Type B pancreatic cell (in vitro differentiated cells): ENCODE measurements around the gene XKR8. TPM values are rescaled to one million over a fixed set of nuclear protein-coding genes. Genes with fewer than 3 reads are reported as not detected.

ENCODE experiments used
- DNase-seq: peaks from one replicate; pipeline ENCODE4 v3.0.0; 2021; ENCODE audit warnings: mixed read lengths; ENCODE audit not compliant: unreplicated experiment; ENCODE audit errors: extremely low spot score
- H3K27ac Mint-ChIP-seq: 2 replicates; pipeline ENCODE4 v1.8.0; 2021; ENCODE audit warnings: mild to moderate bottlenecking, mixed read lengths
- H3K27me3 Mint-ChIP-seq: 2 replicates; pipeline ENCODE4 v1.8.0; 2021; ENCODE audit warnings: mixed read lengths
- H3K36me3 Mint-ChIP-seq: 2 replicates; pipeline ENCODE4 v1.8.0; 2021; ENCODE audit warnings: mixed read lengths
- H3K4me1 Mint-ChIP-seq: one replicate; pipeline ENCODE4 v1.8.0; 2021; ENCODE audit warnings: mixed read lengths; ENCODE audit not compliant: unreplicated experiment
- H3K4me3 Mint-ChIP-seq: 2 replicates; pipeline ENCODE4 v1.8.0; 2021; ENCODE audit warnings: mild to moderate bottlenecking, mixed read lengths
- H3K9me3 Mint-ChIP-seq: 2 replicates; pipeline ENCODE4 v1.8.0; 2021; ENCODE audit warnings: mixed read lengths
- total RNA-seq: library from RNA; stranded (reverse); gene quantifications from 2 replicates; pipeline ENCODE4 v1.2.1, GENCODE V29; 2021; ENCODE audit warnings: low replicate concordance
- TF ChIP-seq, protein P1 (sequence below): fragments of 200-600 bp; sonication (generic); conservative IDR thresholded peaks from 2 replicates; pipeline ENCODE4 v1.5.0; 2021; ENCODE audit warnings: antibody characterized with exemption, mild to moderate bottlenecking

XKR8 gene
- total RNA-seq, 1 donor from 2014 or later = 12.6 TPM

DNA sequence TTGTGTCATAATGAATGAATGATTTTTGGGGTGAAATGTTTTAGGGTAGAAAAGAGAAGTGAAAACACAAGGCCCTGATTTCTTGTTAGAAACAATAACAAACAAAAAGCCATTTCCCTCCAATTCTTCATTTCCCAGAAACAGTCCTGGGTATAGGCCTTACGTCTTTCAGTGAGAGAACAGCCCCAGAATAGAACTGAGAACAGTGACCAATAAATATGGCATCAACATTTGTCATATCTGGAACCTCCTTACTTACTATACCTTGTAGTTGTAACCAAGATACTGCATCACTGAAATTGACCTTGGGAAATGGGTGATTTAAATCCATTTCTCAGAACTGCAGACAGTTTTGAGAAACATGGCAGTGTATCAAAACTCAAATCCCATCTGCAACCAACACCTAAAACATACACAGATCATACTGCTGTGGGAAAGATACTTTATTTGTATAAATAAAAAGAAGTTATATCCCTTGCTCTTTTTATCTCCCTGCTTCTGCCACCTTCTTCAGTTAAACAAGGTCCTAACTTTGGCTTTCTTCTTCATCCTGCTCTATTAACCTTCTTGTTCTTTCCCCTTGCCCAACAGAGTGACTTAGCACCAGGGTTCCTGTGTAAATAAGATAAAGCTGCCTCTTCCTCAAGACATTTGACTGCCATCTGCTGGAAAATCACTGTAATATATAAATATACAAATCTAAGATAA, 19.5 kb downstream of the XKR8 start:
- H3K4me3 Mint-ChIP-seq = no peak overlapping the region

DNA sequence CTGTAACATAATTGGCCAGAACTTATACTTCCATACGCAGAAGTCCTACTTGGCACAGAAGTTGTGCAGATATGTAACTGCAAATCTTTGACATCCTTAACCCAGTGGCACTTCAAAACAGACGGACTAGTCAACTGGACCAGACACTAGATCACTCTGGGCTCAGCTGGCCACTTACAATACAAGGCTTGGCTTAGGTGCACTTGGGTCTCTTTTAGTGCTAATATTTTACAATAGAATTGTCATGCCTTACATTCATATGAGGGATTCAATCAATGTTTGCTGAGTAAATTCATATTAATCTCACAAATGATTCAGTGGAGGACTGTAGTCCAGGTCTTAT, 20.1 kb downstream of the XKR8 start:
- Mint-ChIP-seq H3K27me3 (no peaks in the 10 kb centered on the region), H3K9me3 (no peaks in the 10 kb centered on the region), H3K4me3 (no peak overlapping the region), H3K36me3 (peaks cover 6% of the 10 kb centered on the region), H3K27ac (no peak overlapping the region), H3K4me1 (no peaks in the 10 kb centered on the region)
- DNase-seq = no peak
- TF ChIP-seq, protein P1, sequence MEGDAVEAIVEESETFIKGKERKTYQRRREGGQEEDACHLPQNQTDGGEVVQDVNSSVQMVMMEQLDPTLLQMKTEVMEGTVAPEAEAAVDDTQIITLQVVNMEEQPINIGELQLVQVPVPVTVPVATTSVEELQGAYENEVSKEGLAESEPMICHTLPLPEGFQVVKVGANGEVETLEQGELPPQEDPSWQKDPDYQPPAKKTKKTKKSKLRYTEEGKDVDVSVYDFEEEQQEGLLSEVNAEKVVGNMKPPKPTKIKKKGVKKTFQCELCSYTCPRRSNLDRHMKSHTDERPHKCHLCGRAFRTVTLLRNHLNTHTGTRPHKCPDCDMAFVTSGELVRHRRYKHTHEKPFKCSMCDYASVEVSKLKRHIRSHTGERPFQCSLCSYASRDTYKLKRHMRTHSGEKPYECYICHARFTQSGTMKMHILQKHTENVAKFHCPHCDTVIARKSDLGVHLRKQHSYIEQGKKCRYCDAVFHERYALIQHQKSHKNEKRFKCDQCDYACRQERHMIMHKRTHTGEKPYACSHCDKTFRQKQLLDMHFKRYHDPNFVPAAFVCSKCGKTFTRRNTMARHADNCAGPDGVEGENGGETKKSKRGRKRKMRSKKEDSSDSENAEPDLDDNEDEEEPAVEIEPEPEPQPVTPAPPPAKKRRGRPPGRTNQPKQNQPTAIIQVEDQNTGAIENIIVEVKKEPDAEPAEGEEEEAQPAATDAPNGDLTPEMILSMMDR = peak; percentile 15

More for the DNA sequence above, 19.5 kb downstream of the XKR8 start:
- H3K27me3 Mint-ChIP-seq = no peaks in the 10 kb centered on the region
- H3K36me3 Mint-ChIP-seq = peaks cover 6% of the 10 kb centered on the region
- no peak for DNase-seq
- no peaks in the 10 kb centered on the region for H3K4me1 Mint-ChIP-seq
- no peaks in the 10 kb centered on the region for H3K9me3 Mint-ChIP-seq
- H3K27ac Mint-ChIP-seq = no peak overlapping the region
- TF ChIP-seq, protein P1 = peak; percentile 67

DNA sequence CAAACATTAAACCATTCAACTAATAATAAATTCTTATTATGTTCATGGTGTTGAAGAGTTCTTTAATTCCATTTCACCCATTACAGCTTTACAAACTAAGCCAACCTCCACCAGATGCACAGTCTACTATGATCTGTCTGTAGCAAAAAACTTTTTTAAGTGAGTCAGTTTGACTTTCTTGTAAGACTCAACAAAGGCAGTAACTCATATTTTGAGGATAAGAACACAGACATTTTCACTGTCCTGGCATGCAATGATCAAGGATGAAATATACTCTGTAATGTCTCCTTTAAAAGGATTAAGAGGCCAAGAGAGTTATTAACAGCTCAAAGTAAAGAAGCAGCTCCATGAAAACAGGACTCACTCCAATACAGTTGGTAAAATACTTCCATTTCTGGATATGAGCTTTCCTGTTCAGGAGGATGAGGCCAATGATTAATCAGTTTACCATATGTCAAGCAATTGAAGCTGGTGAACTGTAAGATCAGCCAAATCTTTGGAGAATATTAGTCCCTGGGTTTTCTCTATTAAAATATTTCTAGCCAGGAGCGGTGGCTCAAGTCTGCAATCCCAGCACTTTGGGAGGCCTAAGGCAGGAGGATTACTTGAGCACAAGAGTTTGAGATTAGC, 20.6 kb downstream of the XKR8 start:
- no peak for DNase-seq
- no peak overlapping the region for H3K4me3 Mint-ChIP-seq
- peaks cover 6% of the 10 kb centered on the region for H3K36me3 Mint-ChIP-seq
- no peaks in the 10 kb centered on the region for H3K27me3 Mint-ChIP-seq
- no peaks in the 10 kb centered on the region for H3K4me1 Mint-ChIP-seq
- no peak overlapping the region for H3K27ac Mint-ChIP-seq
- H3K9me3 Mint-ChIP-seq = no peaks in the 10 kb centered on the region
- TF ChIP-seq, protein P1 = no peak

DNA sequence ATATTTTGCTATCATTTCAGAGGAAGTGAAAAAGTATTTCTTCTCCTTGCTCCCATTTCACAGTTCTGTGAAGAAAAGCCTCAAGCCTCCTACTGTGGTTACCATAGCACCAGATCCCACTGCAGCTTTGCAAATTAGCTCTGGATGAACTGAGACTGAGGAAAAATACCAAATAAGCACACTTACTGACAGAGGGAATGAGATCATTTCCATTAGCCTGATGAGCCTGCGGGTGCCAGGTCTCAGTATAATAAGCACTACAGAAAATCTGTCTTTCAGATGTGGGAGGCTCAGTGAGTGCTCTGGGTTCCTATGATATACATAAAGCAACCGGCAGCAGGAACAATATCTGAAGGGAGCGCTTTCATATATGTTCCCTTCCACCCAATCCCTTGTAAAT, 21.4 kb downstream of the XKR8 start:
- TF ChIP-seq, protein P1 = no peak
- H3K4me1 Mint-ChIP-seq = no peaks in the 10 kb centered on the region
- no peak overlapping the region for H3K4me3 Mint-ChIP-seq
- H3K27me3 Mint-ChIP-seq = no peaks in the 10 kb centered on the region
- no peak overlapping the region for H3K27ac Mint-ChIP-seq
- H3K9me3 Mint-ChIP-seq = no peaks in the 10 kb centered on the region
- DNase-seq = no peak
- H3K36me3 Mint-ChIP-seq = peaks cover 6% of the 10 kb centered on the region

DNA sequence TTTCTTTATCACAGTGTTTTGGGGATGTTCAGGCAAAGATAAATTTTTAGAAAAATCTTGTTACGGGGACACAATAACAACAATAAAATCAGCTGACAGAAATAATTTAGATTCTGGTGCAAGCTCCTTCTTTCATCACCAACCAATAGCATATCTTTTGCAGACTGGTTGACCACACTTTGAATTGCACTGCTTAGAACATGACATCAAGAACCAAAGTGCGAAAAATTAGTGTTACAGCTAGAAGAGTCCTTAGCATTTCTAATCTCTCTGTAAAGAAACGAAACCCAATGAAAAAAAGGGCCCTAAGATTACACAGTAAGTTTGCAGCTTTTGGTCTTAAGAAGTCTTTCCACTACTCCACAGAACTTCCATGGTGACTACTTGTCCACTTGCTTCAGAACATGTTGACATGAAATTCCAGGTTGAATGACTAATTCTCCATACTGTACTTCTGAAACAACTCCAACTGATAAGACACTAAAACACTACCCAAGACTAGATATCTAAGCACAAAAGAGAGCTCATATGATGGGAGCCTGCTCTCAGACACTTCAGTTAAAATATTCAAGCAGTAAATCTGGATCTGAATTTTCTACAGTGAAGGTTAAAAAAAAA, 31.3 kb downstream of the XKR8 start:
- Mint-ChIP-seq H3K36me3 (peaks cover 8% of the 10 kb centered on the region), H3K27me3 (no peaks in the 10 kb centered on the region), H3K4me3 (no peak overlapping the region), H3K4me1 (no peaks in the 10 kb centered on the region), H3K9me3 (no peaks in the 10 kb centered on the region), H3K27ac (no peak overlapping the region)
- DNase-seq = no peak
- TF ChIP-seq, protein P1 = no peak
